ENCODE data around the gene DPPA5. TPM values are rescaled to one million over a fixed set of nuclear protein-coding genes. Genes with fewer than 3 reads are reported as not detected.
"Not testable (repeated sequence)": the region's sequence is repeated elsewhere in the genome, so short reads cannot be mapped to it uniquely, and the experiment has no call there.

DPPA5 gene
- total RNA-seq, 1 donor from 2014 or later: not detected

DNA sequence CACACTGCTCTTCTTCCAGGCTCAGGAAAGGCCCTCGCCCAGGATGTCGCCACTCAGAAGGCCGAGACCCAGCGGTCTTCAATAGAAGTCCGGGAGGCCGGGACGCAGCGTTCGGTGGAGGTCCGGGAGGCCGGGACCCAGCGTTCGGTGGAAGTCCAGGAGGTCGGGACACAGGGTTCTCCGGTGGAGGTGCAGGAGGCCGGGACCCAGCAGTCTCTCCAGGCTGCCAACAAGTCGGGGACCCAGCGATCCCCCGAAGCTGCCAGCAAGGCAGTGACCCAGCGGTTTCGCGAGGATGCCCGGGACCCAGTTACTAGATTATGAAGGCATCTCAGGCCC, 9.4 kb upstream of the DPPA5 start:
- no peak for DNase-seq

DNA sequence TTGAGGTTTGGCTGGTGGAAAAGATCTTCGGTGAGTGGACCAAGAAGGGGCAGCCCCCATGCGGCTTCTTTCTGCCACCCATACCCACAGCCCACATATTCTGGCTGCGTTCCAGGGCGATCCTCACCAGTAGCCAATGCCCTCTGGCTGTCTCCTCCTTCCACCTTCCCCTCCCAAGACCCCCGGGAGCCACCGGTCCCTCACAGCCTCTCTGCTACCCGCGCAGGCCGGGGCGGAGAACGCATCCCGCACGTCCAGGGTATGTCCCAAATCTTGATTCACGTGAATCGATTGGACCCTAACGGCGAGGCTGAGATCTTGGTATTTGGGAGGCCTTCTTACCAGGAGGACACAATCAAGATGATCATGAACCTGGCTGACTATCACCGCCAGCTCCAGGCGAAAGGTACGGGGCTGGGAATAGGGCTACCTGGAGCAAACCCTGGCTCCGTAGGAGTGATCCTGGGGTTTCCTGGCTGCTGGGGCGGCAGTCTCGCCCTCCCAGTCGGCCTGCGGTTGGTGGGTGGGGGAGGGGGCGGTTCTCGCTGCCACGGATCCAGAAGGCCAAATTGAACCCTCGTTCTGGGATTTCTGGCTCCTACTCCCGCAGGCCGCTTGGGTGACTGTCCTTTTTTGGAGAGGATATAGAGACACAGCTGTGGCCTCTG, 8.9 kb upstream of the DPPA5 start:
- DNase-seq: no peak

DNA sequence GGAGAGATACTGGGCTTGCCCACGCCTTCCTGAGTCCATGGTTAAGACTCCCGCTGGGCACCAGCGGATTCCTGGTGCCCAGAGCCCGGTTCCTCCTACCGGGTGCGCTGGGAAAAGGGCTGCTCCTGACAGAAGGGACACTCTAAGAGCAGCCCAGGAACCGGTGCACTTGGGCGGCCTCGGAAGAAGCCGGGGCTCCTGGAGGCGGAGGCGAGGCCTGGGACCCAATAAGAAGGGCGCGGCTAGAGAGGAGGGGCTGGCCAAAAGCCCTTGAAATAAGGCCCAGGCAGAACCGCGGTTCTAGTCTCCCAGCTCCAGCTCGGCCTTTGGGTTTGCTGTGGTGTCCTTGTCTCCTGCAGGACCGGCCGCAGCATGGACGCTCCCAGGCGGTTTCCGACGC, 8.3 kb upstream of the DPPA5 start, which contains the start of gene KHDC3L:
KHDC3L (plus strand) TSS at position 301 of the 400 bp plus-strand sequence; CDS start at position 373, 72 bp downstream.
- DNase-seq: no peak

DNA sequence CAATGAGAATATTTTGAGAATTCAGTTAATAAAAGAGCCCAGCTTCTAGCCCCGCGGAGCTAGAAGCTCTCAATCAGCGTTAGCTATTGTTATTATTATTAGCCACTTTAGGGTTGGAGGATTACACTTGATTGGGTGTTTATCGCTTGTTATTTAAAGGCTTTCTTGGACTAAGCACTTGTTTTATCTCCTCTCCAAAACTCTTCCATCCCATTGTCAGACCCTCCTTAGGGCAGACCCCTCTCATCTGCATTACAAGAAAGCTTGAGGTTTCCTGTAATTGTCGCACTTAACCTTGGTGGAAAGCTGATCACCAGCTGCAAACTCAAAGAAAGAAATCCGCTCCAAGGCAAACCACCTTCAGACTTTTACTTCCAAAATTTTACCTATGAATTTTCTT, 4.8 kb downstream of the DPPA5 start:
- no peak for DNase-seq

DNA sequence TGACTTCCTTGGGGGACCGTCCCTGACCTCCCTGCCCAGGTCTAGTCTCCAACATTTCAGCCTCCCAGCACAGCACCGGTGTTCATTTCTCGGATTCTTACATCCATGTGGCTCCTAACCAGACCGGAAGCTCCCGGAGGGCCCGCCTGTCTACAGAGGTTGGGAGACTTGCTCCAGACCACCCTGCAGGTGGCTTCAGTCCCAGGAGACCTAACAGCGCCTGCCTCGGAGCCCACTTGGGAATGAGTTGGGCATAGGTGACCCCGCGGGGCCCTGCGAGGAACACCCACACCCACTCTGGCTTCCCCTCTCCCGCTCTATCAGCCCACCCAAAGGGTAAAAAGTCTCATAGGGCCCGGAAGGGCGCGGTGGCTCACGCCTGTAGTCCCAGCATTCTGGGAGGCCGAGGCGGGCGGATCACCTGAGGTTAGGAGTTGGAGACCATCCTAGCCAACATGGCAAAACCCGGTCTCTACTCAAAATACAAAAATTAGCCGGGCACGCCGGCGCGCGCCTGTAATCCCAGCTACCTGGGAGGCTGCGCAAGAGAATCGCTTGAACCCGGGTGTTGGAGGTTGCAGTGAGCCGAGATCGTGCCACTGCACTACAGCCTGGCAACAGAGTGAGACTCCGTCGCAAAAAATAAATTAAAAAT, 5.4 kb downstream of the DPPA5 start:
- no peak for DNase-seq

DNA sequence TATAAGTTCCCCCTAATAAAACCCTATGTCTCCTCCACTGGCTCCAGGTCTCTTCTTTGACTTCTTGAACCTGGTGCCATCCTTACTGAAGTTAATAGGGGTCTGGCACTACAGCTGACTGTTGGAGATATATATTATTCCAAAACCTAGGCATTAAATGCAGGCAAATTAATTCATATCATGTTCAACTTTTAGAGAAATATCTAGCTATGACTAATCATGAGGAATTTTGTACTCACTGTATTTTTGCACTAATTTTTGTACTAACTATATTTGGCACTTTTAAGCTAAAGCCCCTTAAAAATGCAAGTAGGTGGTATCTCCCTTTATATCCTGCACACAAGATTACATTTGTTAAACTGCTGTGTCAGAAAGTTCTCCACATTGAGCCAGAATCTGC, 10.9 kb downstream of the DPPA5 start:
- no peak for DNase-seq

DNA sequence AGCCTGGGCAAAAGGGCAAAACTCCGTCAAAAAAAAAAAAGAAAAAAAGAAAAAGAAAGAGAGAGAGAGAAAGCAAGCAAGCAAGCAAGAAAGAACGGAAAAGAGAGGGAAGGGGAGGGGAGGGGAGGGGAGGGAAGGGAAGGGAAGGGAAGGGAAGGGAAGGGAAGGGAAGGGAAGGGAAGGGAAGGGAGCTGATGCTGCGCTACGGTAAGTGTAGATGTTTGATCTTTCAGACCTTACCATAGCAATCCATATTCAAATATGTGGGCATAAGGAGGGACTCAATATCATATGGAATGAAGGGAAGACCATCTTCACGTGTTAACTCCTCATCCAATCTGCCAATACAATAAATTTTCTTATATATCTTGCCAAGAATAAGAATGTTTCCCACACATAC, 11.9 kb downstream of the DPPA5 start:
- DNase-seq: no peak

DNA sequence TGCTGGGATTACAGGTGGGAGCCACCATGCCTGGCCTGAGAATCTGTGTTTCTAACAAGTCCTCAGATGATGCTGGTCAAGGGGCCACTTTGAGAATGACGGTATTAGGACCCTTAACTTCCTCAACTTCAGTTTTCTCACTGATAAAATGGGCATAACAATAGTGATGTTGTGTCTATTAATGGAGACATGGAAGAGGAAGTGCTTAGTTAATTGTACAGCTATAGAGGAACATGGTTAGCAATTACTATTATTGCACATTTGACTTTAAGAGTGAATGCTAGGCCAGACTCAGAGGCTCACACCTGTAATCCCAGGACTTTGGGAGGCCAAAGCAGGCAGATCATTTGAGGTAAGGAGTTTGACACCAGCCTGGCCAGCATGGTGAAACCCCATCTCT, 12.7 kb downstream of the DPPA5 start:
- no peak for DNase-seq

DNA sequence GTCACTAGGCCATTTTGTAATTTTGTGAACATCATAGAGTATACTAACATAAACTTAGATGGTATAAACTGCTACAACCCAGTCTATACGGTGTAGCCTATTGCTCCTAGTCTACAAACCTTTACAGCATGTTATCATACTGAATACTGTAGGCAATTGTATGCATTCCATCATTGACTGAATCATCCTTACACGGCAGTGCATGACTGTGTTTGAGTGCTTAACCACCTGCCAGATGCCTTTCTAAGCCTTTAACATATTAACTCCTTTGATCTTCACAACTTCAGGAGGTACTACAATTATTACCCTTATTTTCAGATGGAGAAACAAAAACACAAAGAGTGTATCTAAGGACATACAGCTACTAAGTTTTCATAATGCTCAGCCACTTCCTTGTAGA, 14.0 kb downstream of the DPPA5 start:
- DNase-seq: no peak

DNA sequence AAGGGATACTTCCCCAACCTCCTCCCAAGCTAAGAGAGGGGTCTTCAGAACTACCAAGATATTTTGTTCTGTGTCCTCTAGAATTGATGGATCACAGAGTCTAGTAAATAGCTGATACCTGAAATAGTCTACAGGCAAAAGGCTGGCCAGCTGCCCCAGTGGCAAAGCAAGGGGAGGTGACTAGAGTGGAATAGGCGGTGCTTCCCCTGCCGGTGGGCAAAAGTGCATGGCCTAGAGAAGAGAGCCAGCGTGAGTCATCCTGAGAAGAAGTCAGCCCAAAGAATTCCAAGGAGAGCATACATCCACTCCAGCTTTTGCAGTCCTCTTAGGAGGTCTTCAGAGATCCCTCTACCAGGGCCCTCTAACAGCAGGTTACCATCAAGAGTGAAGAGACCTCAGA, 14.7 kb downstream of the DPPA5 start:
- no peak for DNase-seq

DNA sequence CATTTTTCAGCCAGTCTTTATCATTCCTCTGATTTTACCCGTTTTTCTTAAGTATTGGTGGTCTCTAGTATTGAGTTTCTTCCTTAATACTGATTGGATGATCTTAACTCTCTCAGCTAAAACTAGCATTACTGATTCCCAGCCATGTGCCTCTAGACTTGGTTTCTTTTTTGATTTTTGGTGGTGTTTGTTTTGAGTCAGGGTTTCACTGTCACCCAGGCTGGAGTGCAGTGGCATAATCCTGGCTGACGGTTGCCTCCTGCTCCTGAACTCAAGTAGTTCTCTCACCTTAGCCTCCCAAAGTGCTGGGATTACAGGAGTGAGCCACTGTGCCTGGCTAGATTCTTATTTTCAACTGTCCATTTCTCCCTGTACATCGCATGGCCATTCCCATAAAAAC, 24.9 kb downstream of the DPPA5 start:
- no peak for DNase-seq

DNA sequence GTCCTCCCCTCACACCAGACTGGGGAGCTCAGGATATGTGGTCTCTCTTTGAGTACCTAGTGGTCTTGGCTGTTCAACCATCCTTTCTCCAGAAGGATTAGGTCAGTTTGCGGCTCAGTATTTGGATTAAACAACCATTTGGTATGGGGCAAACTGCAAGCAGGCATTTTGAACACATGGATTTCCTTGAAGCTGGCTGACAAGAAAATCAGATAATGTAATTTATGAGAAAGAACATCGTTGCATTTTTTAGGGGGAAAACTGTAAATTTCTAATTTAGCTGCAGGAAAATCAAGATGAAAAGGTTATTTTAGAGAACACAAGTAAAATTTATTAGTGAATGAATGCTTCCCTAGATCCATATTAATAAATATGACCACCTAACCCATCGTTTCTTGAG, 25.3 kb downstream of the DPPA5 start:
- no peak for DNase-seq

DNA sequence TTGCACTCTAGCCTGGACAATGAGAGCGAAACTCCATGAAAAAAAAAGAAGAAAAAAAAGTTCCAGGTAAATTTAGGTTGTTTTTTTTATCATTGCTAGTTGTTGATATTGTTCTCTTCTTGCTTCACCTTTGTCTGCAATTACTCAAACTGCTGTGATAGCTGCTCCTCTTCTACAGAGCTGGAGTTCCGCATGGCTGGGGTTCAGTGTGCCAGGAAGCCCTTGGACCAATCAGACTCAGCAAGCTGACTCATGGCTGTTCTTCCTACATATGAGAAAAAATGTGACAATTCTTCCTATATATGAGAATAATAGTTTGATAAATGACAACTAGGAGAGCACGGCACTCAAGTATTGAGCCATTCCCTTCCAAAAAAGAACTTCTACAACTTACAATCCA, 28.4 kb downstream of the DPPA5 start:
- DNase-seq: no peak

DNA sequence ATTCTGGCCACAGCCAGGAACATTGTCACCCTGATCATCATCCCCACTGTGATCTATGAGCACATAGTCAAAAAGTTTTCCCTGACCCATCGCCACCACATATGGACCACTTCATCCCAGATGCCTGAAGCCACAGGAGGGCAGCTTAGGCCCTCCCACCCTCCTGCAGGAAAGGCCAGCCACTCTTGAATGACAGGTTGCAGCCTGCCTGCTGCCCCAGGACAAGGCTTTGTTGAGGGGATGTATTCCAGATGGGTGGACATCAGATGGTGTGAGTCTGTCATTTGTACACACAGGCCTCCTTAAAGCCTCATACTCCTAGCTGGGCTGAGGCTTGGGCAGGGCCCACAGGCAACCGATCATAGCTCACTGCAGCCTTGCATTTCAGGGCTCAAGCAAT, 30.8 kb downstream of the DPPA5 start:
- no peak for DNase-seq

DNA sequence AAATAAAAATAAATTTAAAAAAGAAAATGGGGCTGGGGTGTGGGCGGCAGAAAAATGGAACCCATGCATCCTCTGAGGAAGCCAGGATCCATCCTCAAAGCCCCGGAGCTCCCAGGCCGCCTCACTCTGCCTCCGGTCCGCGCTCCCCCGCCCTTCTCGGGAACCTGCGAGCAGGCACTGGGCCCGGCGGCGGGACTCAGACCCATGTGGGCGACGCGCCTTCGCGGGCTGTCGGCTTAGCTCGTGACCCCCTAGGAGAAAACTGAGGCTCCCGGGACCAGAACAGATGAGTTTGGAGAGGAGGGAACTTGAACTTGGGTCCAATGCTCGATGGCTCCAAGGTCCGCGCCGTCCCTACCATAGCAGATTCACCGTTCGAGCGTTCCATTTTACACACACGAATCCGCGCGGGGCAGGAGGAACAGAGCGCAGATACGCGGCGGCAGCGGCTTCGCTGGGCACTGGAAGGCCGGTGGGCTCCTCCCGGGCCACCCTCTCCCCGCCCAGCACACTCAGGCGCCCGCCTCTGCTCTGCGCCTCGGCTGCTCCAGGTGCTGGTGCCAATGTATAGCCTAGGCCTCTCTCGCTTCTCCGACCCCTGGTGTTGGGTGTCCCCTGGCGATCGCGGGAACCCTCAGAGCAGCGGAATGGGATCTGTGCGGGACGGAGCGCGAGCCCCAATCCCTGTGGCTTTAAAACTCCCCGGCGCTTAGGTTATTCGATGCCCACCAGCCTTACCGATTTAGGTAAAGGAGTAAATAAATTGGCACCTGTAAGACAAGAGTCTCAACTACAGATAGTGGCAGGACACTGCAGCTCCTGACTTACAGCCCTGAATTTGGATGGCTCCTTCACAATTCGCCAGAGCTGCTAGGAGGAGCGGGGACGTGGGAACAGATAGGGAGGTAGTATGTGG, 39.2 kb downstream of the DPPA5 start:
- no peak for DNase-seq

DNA sequence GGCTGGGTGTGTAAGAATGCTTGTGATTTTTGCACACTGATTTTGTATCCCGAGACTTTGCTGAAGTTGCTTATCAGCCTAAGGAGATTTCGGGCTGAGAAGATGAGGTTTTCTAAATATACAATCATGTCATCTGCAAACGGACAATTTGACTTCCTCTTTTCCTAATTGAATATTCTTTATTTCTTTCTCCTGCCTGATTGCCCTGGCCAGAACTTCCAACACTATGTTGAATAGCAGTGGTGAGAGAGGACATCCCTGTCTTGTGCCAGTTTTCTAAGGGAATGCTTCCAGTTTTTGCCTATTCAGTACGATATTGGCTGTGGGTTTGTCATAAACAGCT, 43.6 kb downstream of the DPPA5 start:
- not testable (repeated sequence) for DNase-seq

DNA sequence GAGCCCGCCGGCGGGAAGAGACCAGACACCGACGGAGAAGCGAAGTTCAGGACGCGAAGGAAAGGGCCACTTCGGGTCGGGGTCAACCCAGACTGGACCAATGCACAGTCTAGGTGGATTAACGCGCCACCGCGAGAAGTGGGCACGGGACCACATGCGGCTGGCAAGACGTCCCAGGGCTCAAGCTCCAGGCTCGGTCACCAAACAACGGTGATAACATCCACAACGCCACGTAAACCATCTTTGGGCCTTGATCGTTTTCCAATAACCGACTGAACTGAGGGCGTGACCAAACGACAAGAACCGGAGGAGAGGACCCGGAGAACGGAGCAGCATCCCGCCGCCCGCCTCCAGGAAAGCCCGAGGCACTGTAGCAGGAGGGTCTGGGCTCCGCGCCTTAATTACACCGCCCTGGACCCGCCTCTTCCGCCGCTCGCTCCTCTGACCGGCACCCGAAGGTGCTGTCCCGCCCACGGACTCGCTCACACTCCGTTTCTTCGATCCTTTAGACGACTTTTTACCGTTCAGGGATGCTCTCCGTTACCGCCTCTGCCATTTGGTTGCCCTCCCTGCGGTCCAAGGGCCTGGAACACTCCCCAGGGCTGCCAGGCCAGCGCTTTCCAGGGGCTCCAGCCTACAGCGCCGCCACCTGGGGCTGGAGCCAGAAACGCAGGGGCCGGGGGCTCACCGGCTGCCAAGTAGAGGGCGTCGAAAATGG, 44.1 kb downstream of the DPPA5 start:
- DNase-seq: no peak

DNA sequence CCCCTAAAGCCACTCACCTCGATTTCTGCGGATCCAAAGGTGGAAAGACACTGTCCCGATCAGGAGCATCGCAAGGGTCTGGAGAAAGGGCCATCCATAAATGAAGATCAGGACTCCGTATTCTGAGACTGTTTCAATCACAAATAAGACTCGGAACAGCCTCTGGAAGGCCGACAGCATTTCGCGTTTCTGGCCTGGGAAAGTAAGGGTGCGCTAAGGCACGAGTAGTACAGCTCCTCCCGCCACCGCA, 44.6 kb downstream of the DPPA5 start:
- DNase-seq: peak; percentile 47

DNA sequence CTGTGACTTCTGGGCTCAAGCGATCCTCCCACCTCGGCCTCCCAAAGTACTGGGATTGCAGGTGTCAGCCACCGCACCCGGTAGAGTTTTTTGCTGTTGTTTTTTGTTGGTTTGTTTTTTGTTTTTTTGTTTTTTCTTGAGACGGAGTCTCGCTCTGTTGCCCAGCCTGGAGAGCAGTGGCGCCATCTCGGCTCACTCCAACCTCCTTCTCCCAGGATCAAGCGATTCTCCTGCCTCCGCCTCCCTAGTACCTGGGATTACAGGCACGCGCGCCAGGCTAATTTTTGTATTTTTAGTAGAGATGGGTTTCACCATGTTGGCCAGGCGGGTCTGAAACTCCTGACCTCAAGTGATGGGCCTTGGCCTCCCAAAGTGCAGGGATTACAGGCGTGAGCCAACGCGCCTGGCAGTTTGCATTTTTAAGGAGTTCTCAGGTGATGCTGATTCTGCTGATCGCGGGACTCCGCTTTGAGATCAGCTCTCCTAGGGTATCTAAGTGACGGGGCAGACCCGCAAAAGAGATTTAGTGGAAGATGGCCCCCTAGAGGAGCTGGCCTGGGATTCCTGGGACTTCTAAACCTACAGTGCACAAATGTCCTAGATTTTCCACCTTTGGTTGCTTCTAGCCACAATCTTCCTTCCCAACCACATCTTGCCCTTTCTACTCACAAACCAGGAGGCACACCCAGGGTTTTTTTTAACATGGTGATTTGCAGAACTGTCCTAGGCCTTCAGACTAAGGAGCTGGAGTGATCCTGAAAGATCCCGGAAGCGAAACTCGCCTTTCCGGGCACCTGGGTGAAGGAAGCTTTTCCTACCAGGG, 45.2 kb downstream of the DPPA5 start:
- no peak for DNase-seq

DNA sequence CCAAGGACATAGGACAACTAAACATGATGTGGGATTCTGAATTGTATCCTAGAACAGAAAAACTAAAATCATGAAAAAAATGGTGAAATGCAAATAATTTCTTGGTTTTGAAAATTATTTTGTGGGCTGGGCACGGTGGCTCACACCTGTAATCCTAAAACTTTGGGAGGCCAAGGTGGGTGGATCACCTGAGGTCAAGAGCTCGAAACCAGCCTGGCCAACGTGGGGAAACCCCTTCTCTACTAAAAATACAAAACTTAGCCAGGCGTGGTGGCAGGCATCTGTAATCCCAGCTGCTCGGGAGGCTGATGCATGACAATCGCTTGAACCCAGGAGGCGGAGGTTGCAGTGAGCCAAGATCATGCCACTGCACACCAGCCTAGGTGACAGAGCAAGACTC, 50.3 kb downstream of the DPPA5 start:
- not testable (repeated sequence) for DNase-seq

Data from skin of body (tissue), 2 donors.